HEK293 (cell line): ENCODE measurements around the gene AMOTL2.

Experiments used
- CTCF ChIA-PET: fragments of 350-600 bp; formaldehyde crosslinking; extraction: SDS; loops from one replicate; lab custom pipeline; 2021; ENCODE audit warnings: antibody characterized with exemption; lab: Yijun Ruan, JAX
- POLR2A ChIA-PET: fragments of 300-600 bp; formaldehyde crosslinking; extraction: SDS; loops from one replicate; lab custom pipeline; 2020; ENCODE audit warnings: antibody characterized with exemption, inconsistent platforms; lab: Yijun Ruan, JAX
- H3K27ac ChIP-seq: fragments of 200-500 bp; sonication (Bioruptor generic); 2 replicates; pipeline ENCODE4 v1.5.1; 2014; ENCODE audit warnings: low read depth, low read length, control low read depth, inconsistent platforms; ENCODE audit errors: extremely low read depth
- H3K36me3 ChIP-seq, 2 experiments: fragments of 200-500 bp in 1 of 2; sonication (Bioruptor generic) in 1 of 2; 1 replicate in 1 of 2; 2 replicates in 1 of 2; pipeline ENCODE4 v1.5.1; 2014 to 2017; ENCODE audit warnings: inconsistent platforms in 2 of 2, low read length in 2 of 2; ENCODE audit not compliant: control insufficient read depth in 2 of 2, insufficient read depth in 1 of 2
- H3K4me1 ChIP-seq: fragments of 200-500 bp; sonication (Bioruptor generic); 2 replicates; pipeline ENCODE4 v1.5.1; 2014; ENCODE audit warnings: mild to moderate bottlenecking, low read length, inconsistent platforms; ENCODE audit not compliant: control insufficient read depth, insufficient read depth
- H3K4me3 ChIP-seq: 2 replicates; pipeline ENCODE4 v1.5.1; 2011; ENCODE audit warnings: low read depth, mild to moderate bottlenecking, control low read depth, low read length, moderate library complexity
- H3K9me3 ChIP-seq: fragments of 200-500 bp; sonication (Bioruptor generic); 2 replicates; pipeline ENCODE4 v1.5.1; 2014; ENCODE audit warnings: low read depth, low read length, inconsistent platforms; ENCODE audit not compliant: control insufficient read depth, insufficient read depth
- PBX3 ChIP-seq: sonication (generic); formaldehyde crosslinking; IDR thresholded peaks from 2 replicates; pipeline ENCODE4 v1.8.1; 2022; ENCODE audit warnings: mild to moderate bottlenecking, moderate library complexity, missing genetic modification reagents
- SALL2 ChIP-seq: fragments of 450-650 bp; formaldehyde crosslinking; IDR thresholded peaks from 2 replicates; pipeline ENCODE4 v1.5.0; 2017; ENCODE audit warnings: missing biosample characterization, mild to moderate bottlenecking, missing genetic modification characterization, borderline replicate concordance
- ZBTB11 ChIP-seq: fragments of 450-650 bp; formaldehyde crosslinking; conservative IDR thresholded peaks from 2 replicates; pipeline ENCODE4 v1.5.1; 2016; ENCODE audit warnings: low read depth, missing biosample characterization, missing genetic modification characterization
- ZBTB6 ChIP-seq: fragments of 450-650 bp; formaldehyde crosslinking; IDR thresholded peaks from 2 replicates; pipeline ENCODE4 v1.5.1; 2017; ENCODE audit warnings: missing biosample characterization, missing genetic modification characterization
- ZEB2 ChIP-seq: fragments of 450-650 bp; formaldehyde crosslinking; IDR thresholded peaks from 2 replicates; pipeline ENCODE4 v1.5.1; 2016; ENCODE audit warnings: missing biosample characterization, missing genetic modification characterization
- ZFHX2 ChIP-seq: fragments of 450-650 bp; formaldehyde crosslinking; conservative IDR thresholded peaks from 2 replicates; pipeline ENCODE4 v1.5.1; 2016; ENCODE audit warnings: missing biosample characterization, missing genetic modification characterization
- ZNF398 ChIP-seq: fragments of 450-650 bp; formaldehyde crosslinking; IDR thresholded peaks from 2 replicates; pipeline ENCODE4 v1.5.1; 2017; ENCODE audit warnings: missing biosample characterization, missing genetic modification characterization
- ZNF501 ChIP-seq: fragments of 450-650 bp; formaldehyde crosslinking; IDR thresholded peaks from 2 replicates; pipeline ENCODE4 v1.5.1; 2016; ENCODE audit warnings: missing biosample characterization, missing genetic modification characterization
- ZNF514 ChIP-seq: fragments of 450-650 bp; formaldehyde crosslinking; IDR thresholded peaks from 2 replicates; pipeline ENCODE4 v1.5.1; 2016; ENCODE audit warnings: missing biosample characterization, missing genetic modification characterization
- ZNF530 ChIP-seq: fragments of 450-650 bp; formaldehyde crosslinking; IDR thresholded peaks from 2 replicates; pipeline ENCODE4 v1.5.1; 2016; ENCODE audit warnings: low read depth, missing biosample characterization, missing genetic modification characterization
- ZNF548 ChIP-seq: fragments of 450-650 bp; formaldehyde crosslinking; IDR thresholded peaks from 2 replicates; pipeline ENCODE4 v1.5.1; 2016; ENCODE audit warnings: missing biosample characterization, missing genetic modification characterization
- ZNF571 ChIP-seq: fragments of 450-650 bp; formaldehyde crosslinking; IDR thresholded peaks from 2 replicates; pipeline ENCODE4 v1.5.0; 2017; ENCODE audit warnings: missing biosample characterization, missing genetic modification characterization
- ZNF623 ChIP-seq: fragments of 450-650 bp; formaldehyde crosslinking; IDR thresholded peaks from 2 replicates; pipeline ENCODE4 v1.5.1; 2016; ENCODE audit warnings: missing biosample characterization, missing genetic modification characterization
- ZNF639 ChIP-seq: fragments of 450-650 bp; formaldehyde crosslinking; IDR thresholded peaks from 2 replicates; pipeline ENCODE4 v1.5.1; 2016; ENCODE audit warnings: missing biosample characterization, missing genetic modification characterization
- ZNF776 ChIP-seq: fragments of 450-650 bp; formaldehyde crosslinking; IDR thresholded peaks from 2 replicates; pipeline ENCODE4 v1.5.0; 2017; ENCODE audit warnings: missing biosample characterization, missing genetic modification characterization, borderline replicate concordance

Gene AMOTL2

GRCh38 chr3:134353831-134354611, 20.2 kb downstream of the AMOTL2 start (continued):
- no peak for TF ChIP-seq ZBTB11 (tag by site-specific recombination)

- TF ChIP-seq PBX3 (CRISPR knock-in tag) (no peak), ZNF398 (no peak)
- H3K36me3 ChIP-seq, result peaks cover 0 to 37% of the 10 kb centered on the region in 2 experiments; a peak in 1 of 3 replicates
- H3K4me3 ChIP-seq, result no peak overlapping the region
- no peak overlapping the region for H3K27ac ChIP-seq
- CTCF ChIA-PET, result interaction anchor here (0.5 to 1.0 kb wide), 2 partner anchors 25 to 120 kb away, joined by 3 read pairs; no protein-coding TSS in a partner anchor
- H3K9me3 ChIP-seq, result no peaks in the 10 kb centered on the region
- POLR2A ChIA-PET, result no interaction called here
- no peaks in the 10 kb centered on the region; the same call in 1 of the 2 replicates for H3K4me1 ChIP-seq
Measured at GRCh38 chr3:134353171-134353825, 20.9 kb downstream of the AMOTL2 start.

- Histone ChIP-seq H3K27ac (no peak overlapping the region), H3K4me1 (no peaks in the 10 kb centered on the region), H3K36me3 (peaks cover 0 to 26% of the 10 kb centered on the region in 2 experiments; a peak in 1 of 3 replicates), H3K9me3 (no peaks in the 10 kb centered on the region), H3K4me3 (no peak overlapping the region)
- POLR2A ChIA-PET, result no interaction called here
- TF ChIP-seq ZFHX2 (tag by site-specific recombination) (0 out of 2 replicates have a peak, but pooled peaks have one; percentile 18), ZNF639 (tag by site-specific recombination) (no peak)
- CTCF ChIA-PET, result interaction anchor here (0.7 to 1.3 kb wide), 3 partner anchors 18 to 139 kb away, joined by 3 to 5 read pairs (median 3); no protein-coding TSS in a partner anchor
Measured at GRCh38 chr3:134352031-134352671, 22.1 kb downstream of the AMOTL2 start.

GRCh38 chr3:134351427-134351826, 22.8 kb downstream of the AMOTL2 start:
- POLR2A ChIA-PET, result interaction anchor here (1.0 kb wide), 1 partner anchor 13 kb away, joined by 4 read pairs; no protein-coding TSS in a partner anchor
- Histone ChIP-seq H3K9me3 (no peaks in the 10 kb centered on the region), H3K36me3 (peaks cover 0 to 19% of the 10 kb centered on the region in 2 experiments; a peak in 1 of 3 replicates), H3K27ac (no peak overlapping the region), H3K4me3 (no peak overlapping the region), H3K4me1 (no peaks in the 10 kb centered on the region)
- CTCF ChIA-PET, result interaction anchor here (0.6 to 1.3 kb wide), 5 partner anchors 13 to 139 kb away, joined by 3 to 5 read pairs (median 4); no protein-coding TSS in a partner anchor
- no peak for TF ChIP-seq ZNF514 (tag by site-specific recombination)
- no peak for TF ChIP-seq ZNF571 (tag by site-specific recombination)
- no peak for TF ChIP-seq ZNF776 (tag by site-specific recombination)
- no peak for TF ChIP-seq ZEB2 (tag by site-specific recombination)
- TF ChIP-seq ZNF530 (tag by site-specific recombination), result no peak
- no peak for TF ChIP-seq ZNF623 (tag by site-specific recombination)
- TF ChIP-seq SALL2 (tag by site-specific recombination), result no peak
- TF ChIP-seq ZNF501 (tag by site-specific recombination), result no peak
- no peak for TF ChIP-seq ZNF548
- TF ChIP-seq ZBTB6 (tag by site-specific recombination), result no peak
